ENCODE data around the gene GRK3. TPM values are rescaled to one million over a fixed set of nuclear protein-coding genes. Genes with fewer than 3 reads are reported as not detected.
"Not testable (repeated sequence)": the region's sequence is repeated elsewhere in the genome, so short reads cannot be mapped to it uniquely, and the experiment has no call there.

Gene GRK3
- total and polyA plus RNA-seq, 2 donors from 2014 or later: 1.6 to 11.5 TPM

GRCh38 chr22:25528068-25528467 lies 36.4 kb upstream of the GRK3 start:
- FAIRE-seq; DNase-seq; intact Hi-C loops (cut with DNase I): not testable (repeated sequence)

DNA sequence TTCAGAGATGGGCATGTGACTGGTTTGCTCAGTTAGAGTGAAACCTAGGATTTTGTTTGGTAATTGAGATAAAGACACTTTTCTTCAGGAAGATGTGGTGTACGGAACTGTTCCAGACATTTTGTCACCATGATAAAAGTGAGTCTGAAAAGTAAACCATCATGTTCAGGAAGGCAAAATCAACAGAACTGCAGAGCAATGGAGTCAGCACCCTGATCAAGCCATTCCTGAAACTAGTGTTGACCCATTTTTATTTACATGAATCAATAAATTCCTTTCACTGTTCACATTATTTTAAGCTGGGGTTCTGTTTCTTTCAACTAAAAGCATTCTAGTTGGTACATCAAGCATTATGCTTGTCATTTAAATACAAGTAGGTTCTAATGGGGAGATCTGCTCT lies 35.4 kb upstream of the GRK3 start:
- H3K27ac ChIP-seq (ENCODE audit: low read depth in 2 of 2, low read length in 2 of 2); H3K4me1 ChIP-seq (ENCODE audit: control insufficient read depth in 2 of 3, insufficient read depth in 2 of 3, low read depth in 1 of 3, low read length in 3 of 3); H3K27me3 ChIP-seq (ENCODE audit: control insufficient read depth, insufficient read depth, low read length); H3K36me3 ChIP-seq (ENCODE audit: control insufficient read depth in 2 of 3, insufficient read depth in 3 of 3, low read length in 3 of 3); H3K4me3 ChIP-seq (ENCODE audit: low read length in 3 of 3); H3K9ac ChIP-seq (ENCODE audit: low read length in 3 of 3); DNase-seq; H3K9me3 ChIP-seq (ENCODE audit: control insufficient read depth in 2 of 3, insufficient read depth in 1 of 3, low read length in 3 of 3); FAIRE-seq; intact Hi-C loops (cut with DNase I): not testable (repeated sequence)

More at GRCh38 chr22:25528068-25528467, 36.4 kb upstream of the GRK3 start:
- H3K9ac ChIP-seq (ENCODE audit: low read length in 3 of 3); H3K4me3 ChIP-seq (ENCODE audit: low read length in 3 of 3); H3K4me1 ChIP-seq (ENCODE audit: control insufficient read depth in 2 of 3, insufficient read depth in 2 of 3, low read depth in 1 of 3, low read length in 3 of 3); H3K36me3 ChIP-seq (ENCODE audit: control insufficient read depth in 2 of 3, insufficient read depth in 3 of 3, low read length in 3 of 3); H3K27ac ChIP-seq (ENCODE audit: low read depth in 2 of 2, low read length in 2 of 2); H3K27me3 ChIP-seq (ENCODE audit: control insufficient read depth, insufficient read depth, low read length); H3K9me3 ChIP-seq (ENCODE audit: control insufficient read depth in 2 of 3, insufficient read depth in 1 of 3, low read length in 3 of 3): not testable (repeated sequence)

DNA sequence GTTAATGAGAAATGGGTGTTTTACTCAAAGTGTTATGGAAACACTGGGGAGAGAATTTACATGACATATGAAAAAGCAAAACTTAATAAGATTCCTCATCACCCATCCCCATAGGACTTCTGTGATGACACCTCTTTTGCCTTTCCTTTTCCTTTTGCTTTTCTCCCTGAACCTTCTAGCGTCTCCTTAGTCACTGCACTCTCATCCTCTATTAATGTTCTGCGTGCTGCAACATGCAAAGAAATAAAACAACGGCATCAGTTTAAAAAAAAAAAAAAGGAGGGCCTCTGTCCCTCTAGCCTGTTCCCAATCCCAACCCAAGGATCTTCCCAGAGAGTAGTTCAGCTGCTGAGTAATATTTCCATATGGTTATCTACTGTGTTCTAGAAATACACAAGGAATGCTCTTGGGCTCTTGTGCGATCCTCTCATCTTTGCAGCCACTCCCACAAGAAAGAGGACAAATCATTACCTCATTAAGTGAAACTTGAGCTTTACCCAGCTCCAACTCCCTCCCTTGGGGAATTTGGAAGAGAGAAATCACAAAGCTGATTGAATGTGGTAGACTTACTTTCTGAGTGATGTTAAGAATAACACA lies 34.8 kb upstream of the GRK3 start:
- intact Hi-C loops (cut with DNase I); H3K4me3 ChIP-seq (ENCODE audit: low read length in 3 of 3); H3K27me3 ChIP-seq (ENCODE audit: control insufficient read depth, insufficient read depth, low read length); H3K9me3 ChIP-seq (ENCODE audit: control insufficient read depth in 2 of 3, insufficient read depth in 1 of 3, low read length in 3 of 3); DNase-seq; H3K27ac ChIP-seq (ENCODE audit: low read depth in 2 of 2, low read length in 2 of 2); H3K9ac ChIP-seq (ENCODE audit: low read length in 3 of 3); FAIRE-seq; H3K36me3 ChIP-seq (ENCODE audit: control insufficient read depth in 2 of 3, insufficient read depth in 3 of 3, low read length in 3 of 3); H3K4me1 ChIP-seq (ENCODE audit: control insufficient read depth in 2 of 3, insufficient read depth in 2 of 3, low read depth in 1 of 3, low read length in 3 of 3): not testable (repeated sequence)

- H3K9me3 ChIP-seq (ENCODE audit: control insufficient read depth in 2 of 3, insufficient read depth in 1 of 3, low read length in 3 of 3); intact Hi-C loops (cut with DNase I); H3K36me3 ChIP-seq (ENCODE audit: control insufficient read depth in 2 of 3, insufficient read depth in 3 of 3, low read length in 3 of 3); DNase-seq; H3K27ac ChIP-seq (ENCODE audit: low read depth in 2 of 2, low read length in 2 of 2); H3K4me1 ChIP-seq (ENCODE audit: control insufficient read depth in 2 of 3, insufficient read depth in 2 of 3, low read depth in 1 of 3, low read length in 3 of 3); H3K9ac ChIP-seq (ENCODE audit: low read length in 3 of 3); FAIRE-seq; H3K27me3 ChIP-seq (ENCODE audit: control insufficient read depth, insufficient read depth, low read length); H3K4me3 ChIP-seq (ENCODE audit: low read length in 3 of 3): not testable (repeated sequence)
These were observed 32.8 kb upstream of the GRK3 start for GRCh38 chr22:25531677-25532076.

DNA sequence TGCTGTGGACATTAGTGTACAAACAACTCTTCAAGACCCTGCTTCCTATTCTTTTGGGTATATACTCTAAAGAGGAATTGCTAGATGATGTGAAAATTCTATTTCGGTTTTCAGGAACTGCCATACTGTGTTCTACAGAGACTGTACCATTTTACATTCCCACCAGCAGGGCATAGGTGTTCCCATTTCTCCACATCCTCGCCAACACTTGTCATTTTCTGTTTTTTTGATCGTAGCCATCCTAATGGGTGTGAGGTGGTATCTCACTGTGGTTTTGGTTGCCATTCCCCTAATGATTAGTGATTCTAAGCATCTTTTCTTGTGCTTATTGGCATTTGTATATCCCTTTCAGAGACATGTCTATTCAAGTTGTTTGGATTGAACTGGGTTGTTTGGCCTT lies 29.8 kb upstream of the GRK3 start:
- DNase-seq: no peak
- Histone ChIP-seq H3K27me3 (ENCODE audit: control insufficient read depth, insufficient read depth, low read length) (no peaks in the 10 kb centered on the region), H3K9ac (ENCODE audit: low read length in 3 of 3) (no peak overlapping the region), H3K4me1 (ENCODE audit: control insufficient read depth in 2 of 3, insufficient read depth in 2 of 3, low read depth in 1 of 3, low read length in 3 of 3) (no peaks in the 10 kb centered on the region), H3K27ac (ENCODE audit: low read depth in 2 of 2, low read length in 2 of 2) (no peak overlapping the region), H3K36me3 (ENCODE audit: control insufficient read depth in 2 of 3, insufficient read depth in 3 of 3, low read length in 3 of 3) (no peaks in the 10 kb centered on the region), H3K4me3 (ENCODE audit: low read length in 3 of 3) (no peak overlapping the region), H3K9me3 (ENCODE audit: control insufficient read depth in 2 of 3, insufficient read depth in 1 of 3, low read length in 3 of 3) (no peaks in the 10 kb centered on the region)
- intact Hi-C loops (cut with DNase I): no loop called here
- no peak for FAIRE-seq
- TF ChIP-seq CTCF (IDR thresholded peaks at IDR 0.05; ENCODE audit: borderline replicate concordance, extremely low read depth, insufficient read depth): no peak
